Endothelial cell of umbilical vein (primary cell): ENCODE results near the gene CMSS1. TPM values are rescaled to one million over a fixed set of nuclear protein-coding genes. Genes with fewer than 3 reads are reported as not detected.

Experiments
- BruUV-seq: library from RNA; stranded (reverse); fragments of 400-500 nt; replicated peaks from 2 replicates; lab custom pipeline; 2021; lab: Mats Ljungman, UMichigan
- CTCF ChIA-PET: fragments of 300-600, 350-600 bp; sonication (Branson Sonifier 250); formaldehyde crosslinking; loops from one replicate; lab custom pipeline; 2021; ENCODE audit warnings: antibody characterized with exemption, inconsistent platforms; lab: Charles Lee
- POLR2A ChIA-PET: fragments of 300-600, 350-600 bp; sonication (Branson Sonifier 250); formaldehyde crosslinking; loops from one replicate; lab custom pipeline; 2021; ENCODE audit warnings: antibody characterized with exemption, inconsistent platforms; lab: Charles Lee
- DNase-seq: peaks from one replicate; pipeline ENCODE4 v3.0.0-alpha.2; 2011; ENCODE audit warnings: low read depth, low spot score
- FAIRE-seq: peaks from 2 replicates; lab custom pipeline; 2011; peaks lifted over from hg19 to GRCh38; lab: Jason Lieb, UNC
- H2AFZ ChIP-seq: 2 replicates; pipeline ENCODE4 v1.6.0; 2012; ENCODE audit warnings: low read depth, low read length, control low read depth, inconsistent platforms
- H3K27ac ChIP-seq: 2 replicates; pipeline ENCODE4 v1.5.1; 2011; ENCODE audit warnings: low read depth, mild to moderate bottlenecking, control low read depth, low read length, moderate library complexity; ENCODE audit not compliant: insufficient read depth
- H3K27me3 ChIP-seq, 2 experiments: 2 replicates each; pipeline versions ENCODE4 v1.6.0 to v1.6.1; 2011; ENCODE audit warnings: low read length in 2 of 2, mixed read lengths in 1 of 2; ENCODE audit not compliant: control insufficient read depth in 2 of 2, insufficient read depth in 2 of 2
- H3K36me3 ChIP-seq, 2 experiments: 2 replicates in 1 of 2; 3 replicates in 1 of 2; pipeline ENCODE4 v1.5.1; 2011; ENCODE audit warnings: low read length in 2 of 2, mild to moderate bottlenecking in 1 of 2, moderate library complexity in 1 of 2; ENCODE audit not compliant: control insufficient read depth in 2 of 2, insufficient read depth in 2 of 2; ENCODE audit errors: extremely low read depth in 1 of 2
- H3K4me1 ChIP-seq: 3 replicates; pipeline ENCODE4 v1.5.1; 2011; ENCODE audit warnings: mild to moderate bottlenecking, low read length; ENCODE audit not compliant: control insufficient read depth, insufficient read depth; ENCODE audit errors: extremely low read depth
- H3K4me2 ChIP-seq: 2 replicates; pipeline ENCODE4 v1.6.1; 2011; ENCODE audit warnings: low read length, control low read depth, mixed read lengths; ENCODE audit not compliant: insufficient read depth
- H3K4me3 ChIP-seq, 3 experiments: fragments of 200-600 bp in 1 of 3; sonication (generic), shearing (Covaris generic) in 1 of 3; replicated peaks in 1 of 3; 2 replicates each; pipeline ENCODE4 v1.5.1; 2011 to 2016; ENCODE audit warnings: control low read depth in 3 of 3, low read length in 3 of 3, mild to moderate bottlenecking in 2 of 3, inconsistent platforms in 1 of 3, low read depth in 1 of 3, moderate library complexity in 1 of 3; ENCODE audit not compliant: insufficient read depth in 1 of 3
- H3K79me2 ChIP-seq: 2 replicates; pipeline ENCODE4 v1.6.0; 2012; ENCODE audit warnings: low read length, inconsistent platforms; ENCODE audit not compliant: control insufficient read depth, insufficient read depth
- H3K9ac ChIP-seq: replicated peaks from 2 replicates; pipeline ENCODE3; 2011; ENCODE audit warnings: low read length, control low read depth; ENCODE audit not compliant: insufficient read depth; ENCODE audit errors: extremely low read depth
- H3K9me1 ChIP-seq: replicated peaks from 3 replicates; pipeline ENCODE4 v1.6.0; 2011; ENCODE audit warnings: mild to moderate bottlenecking, low read length; ENCODE audit not compliant: control insufficient read depth, insufficient read depth; ENCODE audit errors: extremely low read depth
- H3K9me3 ChIP-seq: replicated peaks from 2 replicates; pipeline ENCODE4 v1.5.1; 2012; ENCODE audit warnings: low read length, inconsistent platforms; ENCODE audit not compliant: control insufficient read depth, insufficient read depth
- H4K20me1 ChIP-seq: replicated peaks from 2 replicates; pipeline ENCODE3; 2011; ENCODE audit warnings: mild to moderate bottlenecking, low read length; ENCODE audit not compliant: control insufficient read depth, insufficient read depth; ENCODE audit errors: extremely low read depth
- EZH2 ChIP-seq: IDR thresholded peaks from 2 replicates; pipeline ENCODE4 v1.6.1; 2012; ENCODE audit warnings: borderline replicate concordance, low read depth, mild to moderate bottlenecking, moderate library complexity, low read length, inconsistent platforms; ENCODE audit not compliant: severe bottlenecking
- FOS ChIP-seq: IDR thresholded peaks from 2 replicates; pipeline ENCODE4 v1.6.1; 2011; ENCODE audit warnings: mild to moderate bottlenecking, low read length, moderate library complexity, borderline replicate concordance; ENCODE audit not compliant: insufficient read depth
- GATA2 ChIP-seq: IDR thresholded peaks from 2 replicates; pipeline ENCODE4 v1.7.0; 2011; ENCODE audit warnings: low read depth, mild to moderate bottlenecking, moderate library complexity, mixed read lengths, low read length; ENCODE audit not compliant: insufficient read length, insufficient read depth
- JUN ChIP-seq: IDR thresholded peaks from 2 replicates; pipeline ENCODE4 v1.6.1; 2011; ENCODE audit warnings: borderline replicate concordance, low read depth; ENCODE audit not compliant: insufficient read length, insufficient read depth
- MYC ChIP-seq: IDR thresholded peaks from one replicate; pipeline ENCODE4 v1.6.1; 2011; ENCODE audit warnings: mild to moderate bottlenecking, low read depth, low read length
- POLR2A ChIP-seq: IDR thresholded peaks from 2 replicates; pipeline ENCODE4 v1.6.1; 2012; ENCODE audit warnings: low read depth, mild to moderate bottlenecking, control low read depth, low read length
- POLR2AphosphoS5 ChIP-seq: IDR thresholded peaks from 2 replicates; pipeline ENCODE4 v1.6.1; 2012; ENCODE audit warnings: low read depth, mild to moderate bottlenecking, control low read depth, low read length, moderate library complexity; ENCODE audit not compliant: insufficient read depth
- dilution Hi-C: fragments of 300-500 bp; cut with MboI; formaldehyde crosslinking; loops from one replicate; pipeline ENCODE4 v1.15.0; 2019; ENCODE audit warnings: low sequenced_read_pairs; ENCODE audit not compliant: extremely low pct_ligation_motif_present
- intact Hi-C: fragments of 100-400 bp; cut with micrococcal nuclease; formaldehyde crosslinking; loops from one replicate; pipeline ENCODE4 v1.10.0; 2022
- polyA plus RNA-seq, 4 experiments: library from polyadenylated mRNA; depleted of rRNA in 3 of 4; stranded (reverse) in 3 of 4; unstranded in 1 of 4; fragments of >200 nt; gene quantifications; 2 replicates each; pipeline versions ENCODE4 v1.2.1 to v1.2.3, GENCODE V29; 2011 to 2012; ENCODE audit warnings: missing spikeins in 1 of 4
- total RNA-seq: library from RNA; stranded (reverse); gene quantifications from 2 replicates; pipeline ENCODE4 v1.2.3, GENCODE V29; 2021
- TF ChIP-seq, protein P1 (sequence below): IDR thresholded peaks from 2 replicates; pipeline ENCODE4 v1.6.1; 2011; ENCODE audit not compliant: insufficient read depth, insufficient read length
- TF ChIP-seq, protein P2 (sequence below), 2 donors: IDR thresholded peaks; 1 replicate in 1 of 2; 2 replicates in 1 of 2; pipeline ENCODE4 v1.5.1; 2011; ENCODE audit warnings: low read length in 2 of 2, mild to moderate bottlenecking in 2 of 2, moderate library complexity in 2 of 2, control low read depth in 1 of 2, inconsistent platforms in 1 of 2, low read depth in 1 of 2; ENCODE audit not compliant: insufficient read depth in 1 of 2; ENCODE audit errors: extremely low read depth in 1 of 2

The CMSS1 gene
- total and polyA plus RNA-seq, 2 donors (not counting 3 experiments of a cell fraction or from before 2014, with no cell fraction given): 9.7 to 60.6 TPM

DNA sequence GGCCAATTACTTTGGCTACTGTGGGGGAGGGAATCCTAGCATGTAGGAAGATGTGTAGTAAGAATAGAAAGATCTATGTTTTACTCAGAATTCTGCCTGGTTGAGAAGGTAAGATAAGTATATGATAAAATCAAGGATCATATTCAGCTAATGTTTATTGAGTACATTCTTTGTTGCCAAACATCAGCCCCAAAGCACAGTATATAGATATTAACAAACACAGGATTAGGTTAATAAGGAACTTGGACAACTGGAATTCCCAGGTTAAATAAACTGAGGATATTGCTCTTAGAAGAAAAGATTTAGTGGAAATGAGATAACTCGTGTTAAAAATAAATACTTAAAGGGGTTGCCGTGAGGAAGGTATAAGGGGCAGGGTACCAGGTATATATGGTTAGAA is 167.0 kb downstream of the CMSS1 start:
- ChIA-PET POLR2A (no interaction called here), CTCF (interaction anchor here (1.0 to 1.4 kb wide), 2 partner anchors 10 to 12 kb away, joined by 3 to 4 read pairs; no protein-coding TSS in a partner anchor)
- H4K20me1 ChIP-seq: no peaks in the 10 kb centered on the region
- intact Hi-C loops (no loop called here), dilution Hi-C loops (no loop called here)
- no peak for DNase-seq
- no peaks in the 10 kb centered on the region for H3K9me3 ChIP-seq
- no peak overlapping the region for H3K4me2 ChIP-seq
- no TSS peak for BruUV-seq
- H3K9ac ChIP-seq: no peak overlapping the region
- no peak for FAIRE-seq
- H2AFZ ChIP-seq: no peak overlapping the region
- no peak overlapping the region for H3K4me3 ChIP-seq
- no peaks in the 10 kb centered on the region for H3K4me1 ChIP-seq
- H3K27me3 ChIP-seq: no peaks in the 10 kb centered on the region
- H3K27ac ChIP-seq: no peak overlapping the region
- H3K9me1 ChIP-seq: no peaks in the 10 kb centered on the region
- TF ChIP-seq POLR2A (no peak), JUN (no peak), FOS (no peak)
- TF ChIP-seq, protein P1, sequence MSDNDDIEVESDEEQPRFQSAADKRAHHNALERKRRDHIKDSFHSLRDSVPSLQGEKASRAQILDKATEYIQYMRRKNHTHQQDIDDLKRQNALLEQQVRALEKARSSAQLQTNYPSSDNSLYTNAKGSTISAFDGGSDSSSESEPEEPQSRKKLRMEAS: no peak
- TF ChIP-seq, protein P2, sequence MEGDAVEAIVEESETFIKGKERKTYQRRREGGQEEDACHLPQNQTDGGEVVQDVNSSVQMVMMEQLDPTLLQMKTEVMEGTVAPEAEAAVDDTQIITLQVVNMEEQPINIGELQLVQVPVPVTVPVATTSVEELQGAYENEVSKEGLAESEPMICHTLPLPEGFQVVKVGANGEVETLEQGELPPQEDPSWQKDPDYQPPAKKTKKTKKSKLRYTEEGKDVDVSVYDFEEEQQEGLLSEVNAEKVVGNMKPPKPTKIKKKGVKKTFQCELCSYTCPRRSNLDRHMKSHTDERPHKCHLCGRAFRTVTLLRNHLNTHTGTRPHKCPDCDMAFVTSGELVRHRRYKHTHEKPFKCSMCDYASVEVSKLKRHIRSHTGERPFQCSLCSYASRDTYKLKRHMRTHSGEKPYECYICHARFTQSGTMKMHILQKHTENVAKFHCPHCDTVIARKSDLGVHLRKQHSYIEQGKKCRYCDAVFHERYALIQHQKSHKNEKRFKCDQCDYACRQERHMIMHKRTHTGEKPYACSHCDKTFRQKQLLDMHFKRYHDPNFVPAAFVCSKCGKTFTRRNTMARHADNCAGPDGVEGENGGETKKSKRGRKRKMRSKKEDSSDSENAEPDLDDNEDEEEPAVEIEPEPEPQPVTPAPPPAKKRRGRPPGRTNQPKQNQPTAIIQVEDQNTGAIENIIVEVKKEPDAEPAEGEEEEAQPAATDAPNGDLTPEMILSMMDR (IDR thresholded peaks at IDR 0.05; ENCODE audit: extremely low read depth in 1 of 2, insufficient read depth in 1 of 2, low read depth in 1 of 2, low read length in 2 of 2): no peak
- H3K79me2 ChIP-seq: no peaks in the 10 kb centered on the region
- H3K36me3 ChIP-seq: no peaks in the 10 kb centered on the region

DNA sequence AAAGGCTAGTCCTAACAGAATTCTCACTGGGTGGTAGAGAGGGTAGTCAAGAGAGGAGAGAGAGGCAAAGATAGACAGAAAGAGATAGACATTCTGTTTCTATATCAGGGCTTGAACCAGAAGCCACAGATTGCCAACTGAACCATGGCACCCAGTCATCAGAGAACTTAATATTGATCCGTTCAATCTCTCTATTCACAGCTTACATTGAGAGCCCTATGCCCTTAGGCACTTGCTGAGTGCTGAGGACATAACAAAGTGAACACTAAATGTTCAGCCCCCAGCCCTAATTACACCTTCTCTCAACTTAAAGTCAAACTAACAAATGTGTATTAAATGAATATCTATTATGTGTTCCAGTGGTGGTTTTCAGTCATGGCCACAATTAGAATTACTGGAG is 172.5 kb downstream of the CMSS1 start:
- ChIA-PET POLR2A (no interaction called here), CTCF (interaction anchor here (1.0 kb wide), 1 partner anchor 158 kb away, joined by 3 read pairs; no protein-coding TSS in a partner anchor)
- Histone ChIP-seq H3K9ac (no peak overlapping the region), H3K27ac (no peak overlapping the region), H3K4me1 (no peaks in the 10 kb centered on the region), H3K79me2 (peaks cover 5% of the 10 kb centered on the region), H4K20me1 (no peaks in the 10 kb centered on the region), H3K9me1 (no peaks in the 10 kb centered on the region), H3K9me3 (no peaks in the 10 kb centered on the region), H3K4me3 (no peak overlapping the region), H2AFZ (no peak overlapping the region), H3K4me2 (no peak overlapping the region), H3K27me3 (no peaks in the 10 kb centered on the region), H3K36me3 (no peaks in the 10 kb centered on the region)
- intact Hi-C loops: no loop called here
- BruUV-seq: no TSS peak
- DNase-seq (no peak), FAIRE-seq (no peak)
- dilution Hi-C loops: no loop called here
- TF ChIP-seq POLR2AphosphoS5 (no peak), POLR2A (no peak), EZH2 (no peak), MYC (no peak), GATA2 (no peak), JUN (no peak), FOS (no peak)
- TF ChIP-seq, protein P1: no peak
- TF ChIP-seq, protein P2 (IDR thresholded peaks at IDR 0.05; ENCODE audit: extremely low read depth in 1 of 2, insufficient read depth in 1 of 2, low read depth in 1 of 2, low read length in 2 of 2): no peak
